GM21619 (cell line): ENCODE measurements around the gene METTL4.
A peak's percentile ranks its signal among the peaks of the same experiment; 100 is the strongest.

Experiments
- ATAC-seq: cut with Tn5 transposase; IDR thresholded peaks from one replicate; pipeline ENCODE4 v1.9.1; 2021; ENCODE audit not compliant: unreplicated experiment

The METTL4 gene, protein sequence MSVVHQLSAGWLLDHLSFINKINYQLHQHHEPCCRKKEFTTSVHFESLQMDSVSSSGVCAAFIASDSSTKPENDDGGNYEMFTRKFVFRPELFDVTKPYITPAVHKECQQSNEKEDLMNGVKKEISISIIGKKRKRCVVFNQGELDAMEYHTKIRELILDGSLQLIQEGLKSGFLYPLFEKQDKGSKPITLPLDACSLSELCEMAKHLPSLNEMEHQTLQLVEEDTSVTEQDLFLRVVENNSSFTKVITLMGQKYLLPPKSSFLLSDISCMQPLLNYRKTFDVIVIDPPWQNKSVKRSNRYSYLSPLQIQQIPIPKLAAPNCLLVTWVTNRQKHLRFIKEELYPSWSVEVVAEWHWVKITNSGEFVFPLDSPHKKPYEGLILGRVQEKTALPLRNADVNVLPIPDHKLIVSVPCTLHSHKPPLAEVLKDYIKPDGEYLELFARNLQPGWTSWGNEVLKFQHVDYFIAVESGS

DNA sequence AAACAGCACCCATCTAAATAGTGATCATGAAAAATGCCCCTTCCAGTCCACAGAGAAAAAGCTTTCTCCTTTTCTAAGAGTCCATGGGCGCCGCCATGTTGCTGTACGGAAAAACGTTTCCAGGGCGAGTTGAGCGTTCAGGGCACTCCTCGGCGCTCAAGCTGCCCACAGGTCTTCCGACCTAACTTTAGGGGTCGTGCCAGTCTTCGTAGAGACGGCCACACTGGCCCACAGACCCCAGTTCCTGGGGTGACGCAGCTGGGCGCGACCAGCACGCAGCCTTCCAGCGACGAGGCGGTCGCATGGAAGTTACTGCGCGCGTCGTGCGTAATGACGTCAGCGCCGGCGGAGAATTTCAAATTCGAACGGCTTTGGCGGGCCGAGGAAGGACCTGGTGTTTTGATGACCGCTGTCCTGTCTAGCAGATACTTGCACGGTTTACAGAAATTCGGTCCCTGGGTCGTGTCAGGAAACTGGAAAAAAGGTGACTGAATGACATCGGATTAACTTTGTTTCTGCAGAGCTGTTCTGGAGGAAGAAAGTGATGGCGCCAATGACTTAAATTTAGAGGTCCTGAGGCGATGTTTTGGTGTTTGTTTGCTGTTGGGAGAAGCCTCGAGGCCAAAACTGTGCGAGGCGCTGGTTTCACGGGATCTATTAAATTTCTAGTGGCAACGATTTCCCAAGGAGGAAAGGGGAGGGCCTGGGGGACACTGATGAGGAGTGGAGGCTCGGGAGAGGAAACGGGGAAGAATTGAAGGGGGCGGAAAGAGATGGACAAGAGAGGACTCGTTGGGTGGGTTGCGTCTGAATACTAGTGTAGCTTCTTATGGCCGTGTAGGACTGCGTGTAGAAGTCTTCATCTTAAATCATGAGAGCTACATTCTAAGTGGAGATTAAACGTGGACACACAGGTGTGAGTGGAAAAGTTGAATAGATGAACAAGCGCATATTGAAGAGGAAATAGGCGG is at the start of gene METTL4, which contains the start of gene NDC80:
TSS of gene METTL4 (minus strand) at position 306 of the 971 bp plus-strand sequence. CDS start 4,289 bp downstream, outside the sequence.
TSS of gene NDC80 (plus strand) at position 358 of the 971 bp plus-strand sequence. CDS start 1,429 bp downstream, outside the sequence.
- ATAC-seq, result peak; percentile 81

DNA sequence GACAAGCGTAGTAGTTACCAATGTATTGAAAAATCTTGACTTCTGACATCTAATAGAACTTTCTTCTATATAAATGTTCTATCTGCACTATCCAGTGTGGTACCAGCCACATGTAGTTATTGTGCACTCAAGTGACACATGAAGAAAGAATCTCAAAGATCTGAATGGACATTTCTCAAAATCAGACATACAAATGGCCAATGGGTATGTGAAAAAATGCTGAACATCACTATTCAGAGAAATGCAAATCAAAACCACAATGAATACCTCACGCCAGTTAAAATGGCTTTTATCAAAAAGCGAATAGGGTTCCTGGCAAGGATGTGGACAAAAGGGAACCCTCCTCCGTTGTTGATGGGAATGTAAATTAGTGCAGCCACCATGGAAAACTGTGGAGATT is 46.7 kb upstream of the METTL4 start:
- no peak for ATAC-seq

DNA sequence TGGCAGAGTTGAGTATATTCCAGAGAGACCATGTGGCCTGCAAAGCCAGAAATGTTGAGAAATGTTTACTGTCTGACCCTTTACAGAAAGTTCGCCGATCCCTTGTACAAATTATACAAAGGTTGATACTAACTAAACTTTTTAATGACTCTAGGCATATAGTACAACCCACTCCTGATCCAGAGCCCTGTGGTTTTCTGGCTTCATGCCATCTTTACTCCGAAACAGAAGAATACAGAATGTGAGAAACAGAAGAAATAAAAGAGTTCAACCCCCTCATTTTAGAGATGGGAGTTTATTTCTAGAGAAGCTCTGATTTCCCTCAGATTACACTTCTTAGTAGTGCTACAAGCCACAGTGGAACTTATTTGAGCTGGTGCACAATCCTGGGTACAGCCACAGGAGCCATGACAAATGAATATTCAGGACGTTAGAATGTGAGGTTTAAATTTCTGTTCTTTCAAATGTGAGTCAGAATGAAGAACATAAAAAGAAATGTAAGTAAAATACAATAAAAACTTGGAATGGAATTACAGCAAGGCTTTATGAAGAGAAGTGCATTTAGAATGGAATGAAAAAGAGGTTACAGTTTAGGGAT is 46.2 kb upstream of the METTL4 start:
- ATAC-seq, result no peak

DNA sequence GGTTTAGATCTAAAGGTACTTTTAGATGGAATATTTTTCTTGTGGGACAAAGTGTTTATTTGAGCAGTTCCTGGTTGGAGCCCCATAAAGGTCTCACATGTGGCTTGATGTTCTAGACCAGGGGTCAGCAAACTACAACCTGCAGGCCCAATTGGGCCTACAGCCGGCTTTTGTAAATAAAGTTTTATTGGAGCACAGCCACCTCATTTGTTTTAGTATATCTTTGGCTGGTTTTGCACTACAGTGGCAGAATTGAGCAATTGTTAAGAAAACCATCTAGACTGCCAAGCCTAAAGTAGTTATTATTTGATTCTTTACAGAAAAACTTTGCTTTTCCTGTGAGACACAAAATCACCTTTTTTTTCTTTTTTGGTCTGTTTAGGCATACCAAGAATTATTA is 41.7 kb upstream of the METTL4 start:
- no peak for ATAC-seq

DNA sequence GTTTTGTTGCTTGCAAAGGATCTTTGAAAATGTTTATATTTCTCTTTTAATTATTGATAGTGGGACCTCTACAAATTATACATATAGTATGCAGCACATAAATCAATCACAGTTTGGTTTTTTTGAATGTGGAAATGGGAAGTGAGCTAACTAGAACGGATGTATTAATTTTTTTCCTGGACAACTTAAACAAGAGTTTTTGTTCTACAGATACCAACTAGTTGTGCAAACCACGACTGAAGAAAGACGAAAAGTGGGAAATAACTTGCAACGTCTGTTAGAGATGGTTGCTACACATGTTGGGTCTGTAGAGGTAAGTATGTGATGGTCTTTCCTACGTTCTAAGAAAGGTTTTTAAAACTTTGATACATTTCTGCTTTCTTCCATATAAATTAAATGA is 39.2 kb upstream of the METTL4 start:
- no peak for ATAC-seq

DNA sequence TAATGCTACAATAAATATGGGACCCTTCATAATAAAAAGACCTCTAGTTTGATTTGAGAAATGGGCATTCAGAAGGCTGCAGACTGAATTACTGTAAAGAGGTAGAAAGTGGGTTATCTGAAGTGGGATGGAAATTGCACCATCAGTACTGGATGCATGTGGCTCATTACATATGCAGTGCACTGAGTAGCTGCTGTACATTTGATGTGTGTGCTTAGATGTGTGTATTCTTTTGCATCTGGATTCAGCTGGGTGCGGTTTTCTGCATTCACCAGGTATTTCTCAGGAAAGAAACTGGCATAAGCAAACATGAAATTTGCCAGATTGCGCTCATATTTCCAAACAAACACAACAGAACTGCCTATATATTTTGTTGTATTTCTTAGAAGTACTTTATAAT is 38.3 kb upstream of the METTL4 start:
- no peak for ATAC-seq

DNA sequence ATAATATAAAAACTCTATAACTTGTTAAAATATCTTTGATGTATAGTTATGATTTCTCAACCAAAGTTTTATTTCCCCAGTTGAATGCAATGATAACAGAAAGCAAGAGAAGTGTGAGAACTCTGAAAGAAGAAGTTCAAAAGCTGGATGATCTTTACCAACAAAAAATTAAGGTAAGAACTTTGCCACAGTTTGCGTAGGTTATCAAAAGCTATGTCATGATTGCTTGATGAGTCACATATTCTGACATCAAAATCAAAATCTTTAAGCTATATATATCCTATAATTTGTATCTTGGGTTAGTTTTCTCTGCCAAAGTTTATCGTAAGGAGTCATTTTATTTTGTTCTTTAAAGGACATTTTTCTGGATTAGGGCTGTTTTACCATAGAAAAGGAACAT is 35.0 kb upstream of the METTL4 start:
- no peak for ATAC-seq

DNA sequence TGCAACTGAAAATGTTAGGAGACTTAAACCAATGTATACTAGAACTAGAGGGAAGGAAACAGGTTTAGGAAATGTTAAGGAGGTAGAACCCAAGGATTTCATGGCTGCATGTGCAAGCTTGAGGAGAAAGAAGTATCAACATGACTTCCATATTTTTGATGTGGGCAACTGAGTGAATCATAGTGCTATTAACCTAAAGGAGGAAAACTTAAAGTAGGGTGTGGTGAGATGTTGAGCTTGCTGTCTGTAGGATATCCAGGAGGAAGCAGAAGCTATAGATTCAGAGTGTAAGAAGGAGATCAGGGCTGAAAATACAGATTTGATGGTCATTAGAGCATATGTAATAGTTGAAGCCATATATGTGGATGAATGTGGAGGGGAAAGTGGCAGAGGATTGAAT is 31.5 kb upstream of the METTL4 start:
- ATAC-seq, result no peak

DNA sequence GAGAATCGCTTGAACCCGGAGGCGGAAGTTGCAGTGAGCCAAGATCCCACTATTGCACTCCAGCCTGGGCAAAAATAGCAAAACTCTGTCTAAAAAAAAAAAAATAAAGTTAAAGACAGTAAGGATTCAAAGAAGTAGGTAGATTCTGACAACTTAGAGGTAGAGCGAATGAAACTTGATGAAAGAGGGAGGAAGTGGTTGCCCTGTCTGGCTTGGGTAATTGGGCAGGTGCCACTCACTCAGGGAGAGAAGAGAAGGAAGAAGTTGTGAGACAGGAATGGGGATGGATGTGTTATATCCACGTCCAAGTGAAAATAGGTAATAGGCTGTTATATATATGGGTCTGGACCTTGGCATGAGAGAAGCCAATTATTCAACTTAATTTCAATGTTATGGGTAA is 26.3 kb upstream of the METTL4 start:
- no peak for ATAC-seq

DNA sequence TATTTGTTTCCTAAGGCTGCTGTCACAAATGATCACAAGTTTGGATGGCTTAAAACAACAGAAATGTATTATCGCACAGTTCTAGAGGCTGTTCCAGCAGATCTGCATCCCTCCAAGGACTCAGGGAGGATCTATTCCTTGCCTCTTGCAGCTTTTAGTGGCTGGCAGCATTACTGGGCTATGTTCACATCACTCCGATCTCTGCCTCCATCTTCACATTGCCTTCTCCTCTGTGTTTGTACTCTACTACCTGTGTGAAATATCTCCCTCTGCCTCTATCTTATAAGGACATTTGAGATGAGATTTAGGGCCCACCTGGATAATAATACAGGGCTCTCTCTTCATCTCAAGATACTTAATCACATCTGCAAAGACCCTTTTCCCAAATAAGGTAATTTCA is 19.0 kb upstream of the METTL4 start:
- ATAC-seq, result no peak

DNA sequence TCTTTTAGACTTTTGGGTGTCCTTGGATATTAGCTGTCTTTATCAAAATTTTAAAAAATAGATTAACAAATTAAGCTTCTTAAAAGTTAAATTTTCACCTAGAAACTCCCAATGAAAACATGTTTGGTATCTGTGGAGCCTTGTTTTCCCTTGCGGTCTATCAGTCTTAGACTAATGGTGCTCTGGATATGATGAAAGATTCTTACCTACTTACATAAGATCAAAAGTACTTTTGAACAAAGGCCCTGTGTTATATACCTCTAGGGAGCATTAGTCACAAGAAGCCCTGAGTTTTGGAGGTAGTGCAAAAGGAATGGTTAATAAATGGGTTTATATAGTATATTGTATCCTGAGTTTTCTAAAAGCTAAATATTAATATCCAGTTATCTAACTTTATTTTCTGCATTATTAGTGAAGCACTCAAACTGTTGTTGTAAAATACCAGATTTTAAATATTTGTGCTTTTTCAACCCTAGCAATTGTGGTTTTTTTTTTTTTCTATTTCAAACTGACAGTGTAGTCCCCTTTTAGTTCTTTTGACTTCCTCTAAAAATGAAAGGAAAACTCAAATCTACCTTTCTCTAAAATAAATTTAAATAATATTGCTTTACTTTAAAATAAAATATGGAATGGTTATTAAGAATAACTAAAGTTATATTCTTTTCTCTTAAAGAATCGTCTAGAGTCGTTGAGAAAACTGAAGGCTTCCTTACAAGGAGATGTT is 18.2 kb upstream of the METTL4 start:
- no peak for ATAC-seq

DNA sequence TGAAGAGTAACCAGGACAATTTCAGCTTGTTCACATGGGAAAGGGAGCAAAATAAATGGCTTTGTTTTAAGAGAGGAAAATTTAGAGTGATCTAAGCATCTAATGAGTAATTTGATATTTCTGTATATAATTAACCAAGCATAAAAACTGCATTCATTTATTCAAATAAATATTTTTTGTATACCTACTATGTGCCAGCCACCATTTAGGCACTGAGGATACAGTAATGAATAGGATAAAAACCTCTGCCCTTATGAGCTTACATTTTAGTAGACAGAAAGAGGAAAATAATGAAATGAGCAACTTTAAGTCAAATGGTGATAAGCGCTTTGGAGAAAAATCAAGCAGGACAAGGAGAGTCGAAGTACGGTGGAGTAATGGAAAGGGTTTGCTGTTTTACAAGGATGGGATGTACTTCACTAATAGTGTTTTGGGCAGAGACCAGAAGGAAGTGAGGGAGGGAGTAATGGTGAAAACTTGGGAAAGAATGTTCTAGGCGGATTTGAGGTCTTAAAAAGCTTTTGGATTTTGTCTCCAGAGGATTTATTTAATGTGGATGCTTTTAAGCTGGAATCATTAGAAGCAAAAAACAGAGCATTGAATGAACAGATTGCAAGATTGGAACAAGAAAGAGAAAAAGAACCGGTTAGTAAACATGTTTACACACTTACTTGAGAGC is 17.5 kb upstream of the METTL4 start:
- ATAC-seq, result no peak

DNA sequence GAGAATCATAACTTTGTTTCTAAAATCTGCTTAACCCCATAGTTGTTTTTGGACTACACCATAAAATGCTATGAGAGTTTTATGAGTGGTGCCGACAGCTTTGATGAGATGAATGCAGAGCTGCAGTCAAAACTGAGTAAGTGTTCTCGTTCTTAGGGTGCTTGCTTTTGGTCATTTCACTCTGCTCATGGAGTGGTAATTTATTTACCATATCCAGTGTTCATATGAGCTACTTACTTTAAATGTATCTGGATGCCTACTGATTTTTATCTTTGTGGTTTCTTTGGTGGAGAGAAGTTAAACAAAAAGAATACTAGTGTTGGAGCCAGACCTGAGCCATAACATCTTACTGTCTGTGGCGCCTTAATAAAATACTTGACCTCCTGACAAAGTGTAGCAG is 16.5 kb upstream of the METTL4 start:
- no peak for ATAC-seq

DNA sequence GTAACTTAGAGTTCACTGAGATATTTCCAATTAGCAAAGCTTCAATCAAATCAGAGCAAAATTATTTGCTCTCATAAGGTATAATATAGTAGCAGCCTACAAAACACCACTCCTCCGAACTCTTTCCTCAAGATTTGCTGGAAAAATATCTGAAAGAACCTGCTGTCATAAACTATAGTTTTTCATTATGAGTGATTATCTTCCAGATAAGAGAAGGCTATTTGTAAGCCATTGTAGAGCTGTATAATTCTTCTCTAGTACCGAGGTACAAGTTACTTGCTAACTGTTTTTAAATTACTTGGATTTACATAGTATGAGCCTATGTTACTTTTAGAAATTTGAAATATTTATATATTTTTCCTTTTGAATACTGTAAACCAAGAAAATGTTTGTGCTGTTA is 2.1 kb upstream of the METTL4 start:
- ATAC-seq, result no peak

DNA sequence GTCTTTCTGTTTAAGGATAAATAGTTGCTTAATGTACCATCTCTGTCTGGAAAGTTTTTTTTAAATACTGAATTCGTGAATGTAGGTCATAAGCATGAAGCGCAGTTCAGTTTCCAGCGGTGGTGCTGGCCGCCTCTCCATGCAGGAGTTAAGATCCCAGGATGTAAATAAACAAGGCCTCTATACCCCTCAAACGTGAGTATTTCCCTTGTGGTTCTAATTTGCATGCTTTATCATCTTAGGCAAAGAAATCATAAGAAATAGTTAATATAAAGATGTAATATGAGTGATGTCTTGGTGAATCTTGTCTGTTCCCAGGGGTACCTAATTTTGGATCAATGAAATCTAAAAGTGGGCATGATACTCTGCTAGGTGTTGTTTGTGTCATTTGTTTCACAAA is 1.6 kb upstream of the METTL4 start:
- no peak for ATAC-seq

DNA sequence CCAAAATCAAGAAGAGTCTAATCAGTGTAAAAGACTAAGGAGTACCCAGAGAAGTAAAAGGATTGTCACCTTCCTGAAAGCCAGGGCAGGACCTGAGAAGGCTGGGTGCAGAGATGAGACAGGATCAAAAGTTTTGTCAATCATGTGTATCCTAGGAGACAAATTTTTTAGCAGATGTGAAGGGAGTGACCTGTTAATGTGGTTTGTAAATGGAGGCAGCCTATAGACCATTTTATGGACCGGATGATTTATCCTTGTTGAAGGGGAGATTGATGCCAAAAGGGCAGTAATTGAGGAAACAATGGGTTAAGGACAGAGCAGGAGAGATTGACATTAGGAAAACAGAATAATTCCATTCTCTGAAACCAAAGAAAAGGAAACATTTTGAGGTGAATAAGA is 865 bp upstream of the METTL4 start:
- ATAC-seq, result peak; percentile 10

DNA sequence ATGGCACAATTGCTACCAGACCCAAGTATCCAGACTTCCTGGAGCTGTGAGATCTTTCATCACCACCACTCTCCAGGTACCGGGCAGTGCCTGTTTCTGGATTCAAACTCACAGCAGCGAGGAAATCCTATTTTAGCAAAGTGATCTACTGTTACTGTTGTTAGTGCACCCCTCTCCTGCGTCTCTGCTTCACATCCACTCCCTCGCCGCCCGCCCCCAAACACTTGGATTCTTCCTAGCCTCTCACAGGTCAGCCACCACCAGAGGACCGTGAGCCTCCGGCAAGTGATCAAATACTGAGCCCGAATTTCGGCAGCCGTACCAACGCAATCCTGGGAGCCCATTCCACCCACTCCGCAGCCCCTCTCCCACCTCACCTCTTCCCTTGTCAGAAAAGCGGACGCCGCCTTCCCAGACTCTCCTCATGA is 519 bp downstream of the METTL4 start:
- ATAC-seq, result peak; percentile 38

DNA sequence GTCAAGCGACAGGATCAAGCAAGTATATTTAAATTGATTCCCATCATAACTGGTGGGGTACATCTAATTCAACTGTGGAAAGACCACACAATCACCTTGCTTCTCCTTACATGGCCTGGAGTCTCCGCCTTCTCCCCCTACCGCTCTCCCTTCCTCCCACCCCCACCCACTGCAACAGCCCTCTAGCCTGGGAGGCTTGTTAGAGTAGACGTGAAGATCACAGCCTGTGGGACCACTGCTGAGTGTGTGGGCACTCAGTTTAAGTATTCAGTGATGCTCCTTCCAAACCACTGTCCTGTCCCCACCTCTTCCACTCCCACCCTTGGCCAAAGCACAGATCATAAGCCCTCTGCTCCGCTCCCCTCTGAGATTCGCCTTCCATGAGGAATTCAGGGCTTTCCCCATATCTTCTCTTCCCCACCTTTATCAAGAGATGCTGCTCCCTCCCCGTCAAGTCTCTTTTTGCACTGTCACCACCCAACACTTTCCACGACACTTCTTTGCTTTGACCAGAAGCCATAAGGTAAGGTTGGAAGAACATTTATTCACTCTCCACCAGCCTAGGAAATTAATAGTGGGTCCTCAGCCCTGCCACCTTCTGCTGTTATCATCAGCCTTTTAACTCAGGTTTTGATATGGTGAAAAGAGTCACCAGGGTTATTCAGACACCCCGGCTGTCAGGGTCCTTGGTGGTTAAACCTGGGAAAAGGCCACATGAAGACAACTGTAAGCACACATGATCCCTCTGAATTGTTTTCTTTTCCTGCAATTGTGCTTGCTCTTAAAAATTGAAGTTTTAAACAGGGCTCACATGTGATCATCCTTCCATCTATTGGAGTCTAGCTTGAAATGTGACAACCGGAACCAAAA is 1.7 kb downstream of the METTL4 start:
- ATAC-seq, result no peak

DNA sequence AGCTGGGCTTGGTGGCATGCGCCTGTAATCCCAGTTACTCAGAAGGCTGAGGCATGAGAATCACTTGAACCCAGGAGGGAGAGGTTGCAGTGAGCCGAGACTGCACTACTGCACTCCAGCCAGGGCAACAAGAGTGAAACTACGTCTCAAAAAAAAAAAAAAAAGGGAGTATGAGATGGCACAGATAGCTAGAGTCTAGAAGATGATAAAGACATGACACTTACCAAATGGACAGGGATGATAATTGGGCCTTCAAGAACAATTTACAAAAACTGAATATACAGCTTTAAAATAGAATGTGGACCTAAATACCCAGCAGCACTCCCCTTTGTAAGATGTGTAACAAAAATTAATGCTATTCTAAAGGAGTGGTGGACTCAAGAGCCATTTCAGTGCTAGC is 2.7 kb downstream of the METTL4 start:
- no peak for ATAC-seq
